ENCODE measurements around the gene ERMAP.

The ERMAP gene

DNA sequence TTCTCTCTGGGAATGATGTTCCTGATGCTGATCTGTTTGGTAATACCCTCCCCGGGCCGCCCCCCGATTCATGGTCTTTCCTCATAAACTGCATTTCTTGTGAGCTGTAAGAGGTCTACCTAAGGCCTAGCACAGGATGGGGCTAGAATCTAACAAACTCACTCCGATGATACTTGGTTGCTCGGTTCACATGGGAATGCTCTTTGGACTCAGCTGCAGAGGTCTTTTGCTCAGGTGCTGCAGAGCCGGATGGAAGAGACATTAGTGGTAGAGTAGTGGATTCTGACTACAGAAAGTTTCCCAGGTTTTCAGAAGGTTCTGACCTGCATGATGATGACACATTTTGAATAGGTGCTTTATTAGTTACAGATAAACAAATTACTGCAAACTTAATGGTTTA lies 40.4 kb upstream of the ERMAP start:
- no peak for DNase-seq (ENCODE audit: low read depth)
- no peak overlapping the region for H3K4me3 ChIP-seq (ENCODE audit: low read length)
- TF ChIP-seq, protein P1, sequence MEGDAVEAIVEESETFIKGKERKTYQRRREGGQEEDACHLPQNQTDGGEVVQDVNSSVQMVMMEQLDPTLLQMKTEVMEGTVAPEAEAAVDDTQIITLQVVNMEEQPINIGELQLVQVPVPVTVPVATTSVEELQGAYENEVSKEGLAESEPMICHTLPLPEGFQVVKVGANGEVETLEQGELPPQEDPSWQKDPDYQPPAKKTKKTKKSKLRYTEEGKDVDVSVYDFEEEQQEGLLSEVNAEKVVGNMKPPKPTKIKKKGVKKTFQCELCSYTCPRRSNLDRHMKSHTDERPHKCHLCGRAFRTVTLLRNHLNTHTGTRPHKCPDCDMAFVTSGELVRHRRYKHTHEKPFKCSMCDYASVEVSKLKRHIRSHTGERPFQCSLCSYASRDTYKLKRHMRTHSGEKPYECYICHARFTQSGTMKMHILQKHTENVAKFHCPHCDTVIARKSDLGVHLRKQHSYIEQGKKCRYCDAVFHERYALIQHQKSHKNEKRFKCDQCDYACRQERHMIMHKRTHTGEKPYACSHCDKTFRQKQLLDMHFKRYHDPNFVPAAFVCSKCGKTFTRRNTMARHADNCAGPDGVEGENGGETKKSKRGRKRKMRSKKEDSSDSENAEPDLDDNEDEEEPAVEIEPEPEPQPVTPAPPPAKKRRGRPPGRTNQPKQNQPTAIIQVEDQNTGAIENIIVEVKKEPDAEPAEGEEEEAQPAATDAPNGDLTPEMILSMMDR (conservative IDR thresholded peaks at IDR 0.05; ENCODE audit: low read length) = no peak

DNA sequence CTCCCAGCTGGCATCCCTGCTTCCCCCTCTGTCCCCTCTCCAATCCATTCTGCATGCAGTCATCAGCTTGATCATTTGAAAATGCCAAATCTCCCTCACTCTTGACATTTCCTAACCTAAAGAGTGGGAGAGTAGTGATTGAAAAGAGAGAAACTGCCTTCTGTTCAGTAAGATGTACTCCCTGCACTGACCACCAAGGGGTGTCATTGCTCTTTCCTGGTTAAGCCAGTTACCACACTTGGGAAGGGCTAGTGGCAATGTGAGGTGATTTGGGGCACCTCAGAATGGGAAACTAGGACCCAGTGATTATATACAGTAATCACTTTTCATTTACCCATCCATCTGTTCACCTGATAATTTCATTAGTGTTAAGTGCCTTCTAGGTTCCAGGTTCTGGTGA lies 39.1 kb upstream of the ERMAP start:
- no peak overlapping the region for H3K4me3 ChIP-seq (ENCODE audit: low read length)
- peak; percentile 48 for DNase-seq (ENCODE audit: low read depth)
- TF ChIP-seq, protein P1 (conservative IDR thresholded peaks at IDR 0.05; ENCODE audit: low read length) = peak; percentile 94

DNA sequence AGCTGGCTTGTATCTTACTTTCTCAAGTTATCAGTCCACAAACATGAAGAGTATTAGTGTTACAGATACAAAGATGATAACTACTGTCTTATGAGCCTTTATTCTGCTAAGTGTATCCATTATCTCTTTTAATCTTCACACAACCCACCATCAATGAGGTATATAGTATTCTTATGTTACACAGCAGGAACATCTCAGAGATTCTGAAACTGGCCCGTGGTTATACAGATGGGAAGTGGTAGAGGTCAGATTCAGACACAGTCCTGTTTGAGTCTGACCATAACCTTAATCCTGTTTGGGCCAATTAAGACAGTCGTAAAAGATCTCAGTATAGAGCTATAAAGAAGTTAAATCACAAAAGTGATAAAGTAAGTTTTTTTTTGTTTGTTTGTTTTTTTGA lies 37.2 kb upstream of the ERMAP start:
- TF ChIP-seq, protein P1 (conservative IDR thresholded peaks at IDR 0.05; ENCODE audit: low read length) = no peak
- no peak for DNase-seq (ENCODE audit: low read depth)
- H3K4me3 ChIP-seq (ENCODE audit: low read length) = no peak overlapping the region

DNA sequence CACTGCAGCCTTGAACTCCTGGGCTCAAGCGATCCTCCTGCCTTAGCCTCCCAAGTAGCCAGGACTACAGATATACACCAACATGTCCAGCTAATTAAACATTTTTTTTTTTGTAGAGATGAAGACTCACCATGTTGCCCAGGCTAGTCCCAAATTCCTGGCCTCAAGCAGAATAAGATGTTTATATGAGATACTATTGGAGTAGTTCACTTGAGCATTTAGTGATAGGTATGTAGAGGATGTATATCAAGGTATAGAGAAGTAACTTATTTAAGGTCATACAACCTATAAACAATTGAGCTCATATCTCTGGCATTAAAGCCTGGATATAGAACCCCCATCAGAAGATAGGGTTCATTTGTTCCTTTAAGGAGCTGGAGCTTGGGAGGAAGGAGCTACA lies 36.7 kb upstream of the ERMAP start:
- TF ChIP-seq, protein P1 (conservative IDR thresholded peaks at IDR 0.05; ENCODE audit: low read length) = no peak
- no peak overlapping the region for H3K4me3 ChIP-seq (ENCODE audit: low read length)
- DNase-seq (ENCODE audit: low read depth) = no peak

DNA sequence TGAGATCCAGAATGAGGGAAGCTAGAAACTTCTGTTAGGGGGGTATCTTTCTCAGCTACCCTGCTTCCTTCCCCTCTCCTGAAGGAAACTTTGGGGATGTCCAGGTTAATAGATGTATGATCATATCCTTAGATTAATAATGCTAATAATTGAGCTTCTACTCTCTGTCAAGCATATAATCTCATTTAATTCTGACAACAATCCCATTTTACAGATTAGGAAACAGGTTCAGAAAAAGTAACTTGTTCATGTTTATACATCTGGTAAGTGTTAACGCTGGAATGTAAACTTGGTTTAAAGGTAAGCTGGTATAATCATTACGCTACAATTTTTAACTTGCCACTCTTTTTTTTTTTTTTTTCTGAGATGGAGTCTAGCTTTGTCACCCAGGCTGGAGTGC lies 33.8 kb upstream of the ERMAP start:
- DNase-seq (ENCODE audit: low read depth) = no peak
- no peak overlapping the region for H3K4me3 ChIP-seq (ENCODE audit: low read length)
- TF ChIP-seq, protein P1 (conservative IDR thresholded peaks at IDR 0.05; ENCODE audit: low read length) = no peak

DNA sequence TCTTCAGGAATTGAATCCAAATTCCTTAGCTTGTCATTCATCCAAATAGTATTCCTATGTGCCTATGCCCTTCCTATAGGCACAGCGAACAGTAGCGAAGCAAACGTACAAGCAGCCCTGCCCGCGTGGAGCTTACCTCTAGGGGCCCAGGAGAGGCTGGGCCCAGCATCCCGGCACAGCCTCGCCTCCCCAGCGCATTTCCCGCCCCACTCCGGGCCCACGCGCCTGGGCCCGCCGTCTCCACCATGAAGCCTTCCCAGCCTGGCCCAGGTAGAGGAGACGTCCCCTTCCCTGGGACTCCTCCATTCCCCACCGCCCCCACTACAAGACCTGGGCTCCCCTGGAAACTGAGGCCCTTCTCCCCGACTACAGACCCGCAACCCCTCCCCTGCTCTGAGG lies 32.4 kb upstream of the ERMAP start:
- TF ChIP-seq, protein P1 (conservative IDR thresholded peaks at IDR 0.05; ENCODE audit: low read length) = no peak
- no peak overlapping the region for H3K4me3 ChIP-seq (ENCODE audit: low read length)
- no peak for DNase-seq (ENCODE audit: low read depth)

DNA sequence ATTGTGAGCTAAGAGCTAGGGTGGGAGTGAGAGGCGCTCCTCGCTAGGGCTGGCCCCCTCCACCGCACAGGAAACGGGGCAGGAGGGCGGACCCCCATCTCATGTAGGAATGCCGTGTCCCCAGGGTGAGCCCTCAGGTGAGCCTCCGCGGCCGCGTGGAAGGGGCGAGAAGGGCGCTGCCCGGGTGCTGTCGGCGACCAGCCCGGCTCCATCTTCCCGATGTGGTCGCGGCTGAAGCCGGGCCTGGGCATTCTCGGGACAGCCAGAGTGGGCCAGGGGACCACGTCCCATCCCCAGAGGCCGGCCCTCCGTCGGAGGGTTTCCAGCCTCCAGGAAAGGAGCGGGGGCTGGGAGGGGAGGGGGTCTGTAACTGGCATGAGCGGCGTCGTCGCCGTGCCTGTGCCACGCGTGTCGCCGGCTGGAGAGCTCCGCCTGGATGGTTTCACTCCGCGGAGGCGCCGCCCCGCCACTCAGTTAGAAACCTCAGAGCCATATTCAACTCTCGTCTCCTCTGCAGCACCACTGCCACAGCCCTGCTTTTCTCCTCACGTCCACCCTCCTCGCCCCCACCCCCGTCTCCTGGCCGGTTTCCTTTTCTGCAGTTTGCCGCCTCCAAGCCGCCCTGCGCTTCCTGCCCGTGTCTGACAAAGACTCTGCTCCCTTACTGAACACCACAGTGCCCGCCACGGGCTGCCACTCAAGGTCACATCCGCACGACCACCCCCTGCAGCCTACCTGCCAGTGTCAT lies 31.8 kb upstream of the ERMAP start, which contains the start of gene TMEM269:
TSS of gene TMEM269 (plus strand) at position 46 of the 748 bp plus-strand sequence. CDS start 4,903 bp downstream, outside the sequence.
- DNase-seq (ENCODE audit: low read depth) = no peak
- peak within 1 kb of the TSS; percentile 51 for H3K4me3 ChIP-seq (ENCODE audit: low read length)
- TF ChIP-seq, protein P1 (conservative IDR thresholded peaks at IDR 0.05; ENCODE audit: low read length) = no peak
